ENCODE results near the gene CA14. TPM values are rescaled to one million over a fixed set of nuclear protein-coding genes. Genes with fewer than 3 reads are reported as not detected.

CA14 gene
- polyA plus RNA-seq, 1 donor from 2014 or later = 0.71 TPM

Other genes starting within 250 kb of the CA14 start
- 0.53 TPM for gene OTUD7B, start 247.0 kb upstream of the CA14 start, polyA plus RNA-seq
- 17.0 TPM for gene VPS45, start 190.0 kb upstream of the CA14 start, polyA plus RNA-seq
- 102 TPM for gene PLEKHO1, start 107.9 kb upstream of the CA14 start, polyA plus RNA-seq
- gene ANP32E, start 21.7 kb upstream of the CA14 start, polyA plus RNA-seq = 52.9 TPM
- gene APH1A, start 11.2 kb downstream of the CA14 start, polyA plus RNA-seq = 78.4 TPM
- gene C1orf54, start 15.0 kb downstream of the CA14 start, polyA plus RNA-seq = 2.9 TPM
- gene CIART, start 24.8 kb downstream of the CA14 start, polyA plus RNA-seq = not detected
- 79.3 TPM for gene MRPS21, start 36.1 kb downstream of the CA14 start, polyA plus RNA-seq
- 26.2 TPM for gene PRPF3, start 63.8 kb downstream of the CA14 start, polyA plus RNA-seq
- 34.1 TPM for gene RPRD2, start 106.4 kb downstream of the CA14 start, polyA plus RNA-seq
- 37.4 TPM for gene TARS2, start 229.6 kb downstream of the CA14 start, polyA plus RNA-seq

Measured in IgD-negative memory B cell (primary cell).